HG03521 (cell line): ENCODE results near the gene CNTN5.
"Not testable (repeated sequence)": the region's sequence is repeated elsewhere in the genome, so short reads cannot be mapped to it uniquely, and the experiment has no call there.

Experiments
- ATAC-seq: cut with Tn5 transposase; IDR thresholded peaks from one replicate; pipeline ENCODE4 v1.9.1; 2021; ENCODE audit warnings: mild to moderate bottlenecking, moderate library complexity; ENCODE audit not compliant: unreplicated experiment

The CNTN5 gene

GRCh38 chr11:99268886-99269285, 248.1 kb downstream of the CNTN5 start:
- ATAC-seq = no peak

GRCh38 chr11:99271527-99271926, 250.8 kb downstream of the CNTN5 start:
- no peak for ATAC-seq

- ATAC-seq = no peak
Observed at GRCh38 chr11:99275521-99275920, 254.8 kb downstream of the CNTN5 start.

- ATAC-seq = no peak
Observed at GRCh38 chr11:99277281-99277680, 256.5 kb downstream of the CNTN5 start.

- no peak for ATAC-seq
Observed at GRCh38 chr11:99279266-99279665, 258.5 kb downstream of the CNTN5 start.

GRCh38 chr11:99281331-99281730, 260.6 kb downstream of the CNTN5 start:
- no peak for ATAC-seq

GRCh38 chr11:99297925-99298324, 277.2 kb downstream of the CNTN5 start:
- not testable (repeated sequence) for ATAC-seq

GRCh38 chr11:99307510-99308088, 286.9 kb downstream of the CNTN5 start:
- ATAC-seq = no peak

GRCh38 chr11:99311870-99312269, 291.1 kb downstream of the CNTN5 start:
- no peak for ATAC-seq

GRCh38 chr11:99316776-99317520, 296.2 kb downstream of the CNTN5 start:
- ATAC-seq = no peak

GRCh38 chr11:99320769-99321290, 300.1 kb downstream of the CNTN5 start:
- no peak for ATAC-seq

GRCh38 chr11:99325847-99326246, 305.1 kb downstream of the CNTN5 start:
- no peak for ATAC-seq

- no peak for ATAC-seq
Observed at GRCh38 chr11:99327066-99327465, 306.3 kb downstream of the CNTN5 start.

- no peak for ATAC-seq
Observed at GRCh38 chr11:99327527-99327926, 306.8 kb downstream of the CNTN5 start.

- ATAC-seq = no peak
Observed at GRCh38 chr11:99333621-99334020, 312.9 kb downstream of the CNTN5 start.

- ATAC-seq = no peak
Observed at GRCh38 chr11:99343117-99343516, 322.4 kb downstream of the CNTN5 start.

GRCh38 chr11:99349151-99349673, 328.5 kb downstream of the CNTN5 start:
- no peak for ATAC-seq

GRCh38 chr11:99351624-99352023, 330.9 kb downstream of the CNTN5 start:
- ATAC-seq = no peak

- ATAC-seq = no peak
Observed at GRCh38 chr11:99352642-99353041, 331.9 kb downstream of the CNTN5 start.

GRCh38 chr11:99366546-99366945, 345.8 kb downstream of the CNTN5 start:
- no peak for ATAC-seq

- no peak for ATAC-seq
Observed at GRCh38 chr11:99368583-99368982, 347.8 kb downstream of the CNTN5 start.

- no peak for ATAC-seq
Observed at GRCh38 chr11:99370549-99371216, 349.9 kb downstream of the CNTN5 start.
